Activated naive CD4-positive, alpha-beta T cell treated with anti-CD3 and anti-CD28 coated beads for 36 hours (primary cell): Measurements from ENCODE around the gene LSM14B. TPM values are rescaled to one million over a fixed set of nuclear protein-coding genes. Genes with fewer than 3 reads are reported as not detected.

ENCODE experiments used
- total RNA-seq, 2 experiments: library from RNA; stranded (reverse); gene quantifications; one replicate each; pipeline ENCODE4 v1.2.3, GENCODE V29; 2021

The LSM14B gene
- total RNA-seq, 2 experiments from 2014 or later = 29.6 to 33.3 TPM

Other genes starting within 250 kb of the LSM14B start
- 10 to 100 TPM; 15.0 to 15.4 TPM for gene TAF4, start 56.6 kb upstream of the LSM14B start, total RNA-seq
- 100 to 1,000 TPM; 287 to 288 TPM for gene PSMA7, start 20.9 kb downstream of the LSM14B start, total RNA-seq
- 10 to 100 TPM; 14.5 to 18.0 TPM for gene SS18L1, start 21.3 kb downstream of the LSM14B start, total RNA-seq
- 10 to 100 TPM; 34.3 to 36.4 TPM for gene MTG2, start 60.6 kb downstream of the LSM14B start, total RNA-seq
- not detected for gene HRH3, start 97.8 kb downstream of the LSM14B start, total RNA-seq
- 10 to 100 TPM; 23.6 to 24.7 TPM for gene OSBPL2, start 116.0 kb downstream of the LSM14B start, total RNA-seq
- gene ADRM1, start 180.5 kb downstream of the LSM14B start, total RNA-seq = 10 to 100 TPM; 77.4 to 81.5 TPM
- gene LAMA5, start 244.8 kb downstream of the LSM14B start, total RNA-seq = 1 to 10 TPM in 1 of 2 experiments, under 1 TPM in 1; 0.81 to 1.5 TPM